PFSK-1 (cell line): ENCODE measurements around the gene PKP1. TPM values are rescaled to one million over a fixed set of nuclear protein-coding genes. Genes with fewer than 3 reads are reported as not detected.

Experiments
- FOXP2 ChIP-seq: optimal IDR thresholded peaks from 2 replicates; pipeline ENCODE3; 2011; ENCODE audit warnings: borderline replicate concordance, control low read depth, inconsistent platforms; ENCODE audit not compliant: insufficient read depth; ENCODE audit errors: extremely low read length, extremely low read depth
- POLR2AphosphoS5 ChIP-seq: IDR thresholded peaks from 2 replicates; pipeline ENCODE4 v1.6.1; 2012; ENCODE audit warnings: low read depth, mild to moderate bottlenecking, control low read depth, low read length, moderate library complexity
- REST ChIP-seq, 2 experiments: IDR thresholded peaks; 2 replicates each; pipeline versions ENCODE4 v1.6.1 to v1.8.0; 2011 to 2012; ENCODE audit warnings: low read depth in 2 of 2, low read length in 2 of 2, control low read depth in 1 of 2, inconsistent platforms in 1 of 2, mild to moderate bottlenecking in 1 of 2, moderate library complexity in 1 of 2; ENCODE audit not compliant: insufficient read depth in 1 of 2
- SIN3A ChIP-seq: IDR thresholded peaks from 2 replicates; pipeline ENCODE4 v1.6.1; 2012; ENCODE audit warnings: mild to moderate bottlenecking, low read length, moderate library complexity, borderline replicate concordance; ENCODE audit not compliant: insufficient read depth
- TAF1 ChIP-seq: IDR thresholded peaks from 2 replicates; pipeline ENCODE4 v1.6.1; 2012; ENCODE audit warnings: low read length, control low read depth, borderline replicate concordance; ENCODE audit not compliant: insufficient read depth
- polyA plus RNA-seq: library from polyadenylated mRNA; unstranded; fragments of >200 nt; gene quantifications from one replicate; pipeline ENCODE4 v1.2.1, GENCODE V29; 2012; ENCODE audit warnings: low read depth, missing spikeins; ENCODE audit not compliant: insufficient read length

Gene PKP1
- polyA plus RNA-seq: not detected

GRCh38 chr1:201282931-201283829 is at the start of gene PKP1:
Gene PKP1 (plus strand): TSS chr1:201283506. CDS start chr1:201283703, 197 bp downstream.
- no peak for TF ChIP-seq POLR2AphosphoS5
- TF ChIP-seq SIN3A: no peak
- TF ChIP-seq TAF1: no peak
- no peak for TF ChIP-seq REST (IDR thresholded peaks at IDR 0.05; ENCODE audit: insufficient read depth in 1 of 2, low read depth in 2 of 2, low read length in 2 of 2)
- TF ChIP-seq FOXP2: no peak

- no peak for TF ChIP-seq REST (IDR thresholded peaks at IDR 0.05; ENCODE audit: insufficient read depth in 1 of 2, low read depth in 2 of 2, low read length in 2 of 2)
- no peak for TF ChIP-seq SIN3A
These were observed 43.1 kb upstream of the PKP1 start for GRCh38 chr1:201240171-201240570.

GRCh38 chr1:201241736-201242135 is 41.6 kb upstream of the PKP1 start:
- no peak for TF ChIP-seq TAF1
- no peak for TF ChIP-seq REST (IDR thresholded peaks at IDR 0.05; ENCODE audit: insufficient read depth in 1 of 2, low read depth in 2 of 2, low read length in 2 of 2)
- TF ChIP-seq POLR2AphosphoS5: no peak
- no peak for TF ChIP-seq FOXP2
- no peak for TF ChIP-seq SIN3A

- TF ChIP-seq REST (IDR thresholded peaks at IDR 0.05; ENCODE audit: insufficient read depth in 1 of 2, low read depth in 2 of 2, low read length in 2 of 2) (no peak), SIN3A (no peak), TAF1 (no peak), POLR2AphosphoS5 (no peak), FOXP2 (no peak)
These were observed 38.2 kb upstream of the PKP1 start for GRCh38 chr1:201245082-201245481.
